HG03469 (cell line): ENCODE data around the gene ARID5A.
"Not testable (repeated sequence)": the region's sequence is repeated elsewhere in the genome, so short reads cannot be mapped to it uniquely, and the experiment has no call there.

Experiments
- ATAC-seq: cut with Tn5 transposase; IDR thresholded peaks from one replicate; pipeline ENCODE4 v1.9.1; 2021; ENCODE audit warnings: mild to moderate bottlenecking, moderate library complexity, moderate number of reproducible peaks; ENCODE audit not compliant: unreplicated experiment

ARID5A gene

DNA sequence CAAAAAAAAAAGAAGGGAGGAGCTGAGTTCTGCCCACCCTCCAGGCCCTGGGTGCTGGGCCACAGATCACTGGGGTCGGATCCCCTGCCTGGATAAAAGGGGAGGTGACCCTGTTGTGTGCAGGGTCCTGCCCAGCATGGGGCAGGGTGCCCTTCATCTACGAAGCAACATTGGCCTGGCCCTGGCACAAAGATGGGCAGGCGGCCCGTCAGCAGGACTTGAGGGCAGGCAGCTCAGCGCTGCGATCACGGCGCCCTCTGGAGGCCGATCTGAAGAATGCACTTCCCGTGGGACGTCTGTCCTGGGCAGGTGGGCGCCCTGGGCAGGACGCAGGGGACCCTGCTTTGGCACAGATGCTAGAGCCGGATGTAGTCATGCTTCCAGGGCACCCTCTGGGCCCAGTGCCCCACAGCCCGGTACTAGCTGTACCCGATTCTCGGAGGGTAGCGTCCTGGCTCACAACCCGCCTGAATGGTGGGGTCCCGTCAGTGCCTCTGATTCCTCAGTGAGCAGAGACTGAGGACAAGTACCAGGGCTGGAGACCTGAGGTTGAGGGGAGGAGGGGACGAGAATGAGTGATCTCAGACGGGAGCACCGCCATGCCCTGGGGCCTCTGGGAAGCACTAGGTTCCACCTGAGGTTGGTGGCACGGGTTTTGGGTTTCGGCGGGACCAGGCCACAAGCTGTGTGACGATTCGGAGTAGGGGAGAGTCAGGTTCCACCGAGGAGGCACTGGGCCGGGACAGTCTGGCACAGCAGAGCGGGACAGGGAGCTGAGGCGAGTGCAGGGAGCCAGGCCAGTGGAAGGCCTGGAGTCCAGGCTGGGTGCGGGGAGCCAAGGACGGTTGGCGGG is 18.0 kb downstream of the ARID5A start:
- no peak for ATAC-seq

DNA sequence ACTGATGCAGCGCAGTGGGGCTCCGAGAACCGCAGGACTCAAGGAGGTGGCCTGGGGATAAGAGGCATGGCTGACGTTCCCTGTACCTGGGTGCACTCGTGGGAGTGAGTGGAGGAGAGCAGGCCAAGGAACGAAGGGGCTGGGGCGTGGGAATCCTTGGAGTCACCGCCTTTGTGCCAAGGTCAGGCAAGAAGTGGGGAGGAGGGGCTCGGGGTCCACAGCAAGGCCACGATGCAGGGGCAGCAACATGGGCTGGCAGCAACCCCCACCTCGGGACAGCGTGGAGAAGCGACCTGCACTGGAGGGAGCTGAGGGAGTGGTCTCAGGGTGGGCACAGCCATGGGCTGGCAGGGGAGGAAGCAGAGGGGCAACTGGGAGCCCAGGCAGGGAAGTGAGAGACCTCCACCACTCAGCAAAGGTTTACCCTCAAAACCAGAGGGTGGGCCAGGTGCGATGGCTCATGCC is 18.6 kb downstream of the ARID5A start:
- no peak for ATAC-seq

DNA sequence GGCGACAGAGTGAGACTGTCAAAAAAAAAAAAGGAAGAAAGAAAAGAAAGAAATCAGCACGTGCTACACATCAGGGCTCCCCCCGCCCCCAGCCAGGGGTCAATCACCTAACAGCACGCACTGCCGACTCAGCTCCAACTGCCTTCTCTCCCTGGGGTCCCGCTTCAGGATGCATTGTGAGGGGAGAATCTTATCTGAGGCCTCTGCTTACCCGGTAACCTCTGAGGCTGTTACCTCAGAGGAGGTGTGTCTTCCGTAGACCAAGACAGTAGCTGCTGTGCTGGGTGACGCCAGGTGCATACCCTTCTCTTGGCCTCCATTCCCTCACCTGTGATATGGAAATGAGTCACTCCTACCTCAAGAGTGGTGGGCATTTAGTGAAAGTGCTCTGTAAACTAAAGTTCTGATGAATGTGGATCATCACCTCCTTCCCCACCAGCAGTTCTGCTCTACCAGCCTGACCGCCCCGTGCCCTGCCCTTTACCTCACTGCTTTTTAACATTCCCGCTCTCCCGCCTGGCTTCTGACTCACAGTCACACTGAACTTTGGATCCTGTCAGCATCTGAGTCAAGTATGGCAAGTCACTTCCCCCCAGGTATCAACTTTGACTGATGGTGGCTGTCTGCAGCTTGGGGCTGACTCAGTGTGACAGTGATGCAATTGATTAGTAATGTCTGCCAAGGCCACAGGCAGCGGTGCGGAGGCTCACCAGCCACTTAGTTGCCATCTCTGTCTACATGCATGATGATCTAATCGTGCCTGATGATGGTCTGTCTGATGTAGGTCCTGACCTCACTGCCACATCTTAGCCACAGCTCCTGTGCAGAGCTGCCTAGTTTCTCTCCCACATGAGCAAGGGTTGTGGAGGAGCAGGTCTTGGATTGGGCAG is 20.1 kb downstream of the ARID5A start:
- no peak for ATAC-seq

DNA sequence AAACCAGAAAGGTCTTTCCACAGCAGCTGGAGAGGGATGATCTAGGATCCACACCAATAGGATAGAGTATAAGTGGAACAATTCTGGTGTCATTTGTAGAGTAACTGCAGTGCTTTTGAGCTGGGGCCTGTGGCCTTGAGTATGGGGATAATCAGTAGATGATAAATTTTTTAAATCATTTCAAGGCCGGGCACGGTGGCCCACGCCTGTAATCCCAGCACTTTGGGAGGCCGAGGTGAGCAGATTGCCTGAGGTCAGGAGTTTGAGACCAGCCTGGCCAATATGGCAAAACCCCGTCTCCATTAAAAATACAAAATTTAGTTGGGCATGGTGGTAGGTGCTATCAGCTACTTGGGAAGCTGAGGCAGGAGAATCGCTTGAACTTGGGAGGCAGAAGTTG is 20.9 kb downstream of the ARID5A start:
- ATAC-seq = not testable (repeated sequence)

DNA sequence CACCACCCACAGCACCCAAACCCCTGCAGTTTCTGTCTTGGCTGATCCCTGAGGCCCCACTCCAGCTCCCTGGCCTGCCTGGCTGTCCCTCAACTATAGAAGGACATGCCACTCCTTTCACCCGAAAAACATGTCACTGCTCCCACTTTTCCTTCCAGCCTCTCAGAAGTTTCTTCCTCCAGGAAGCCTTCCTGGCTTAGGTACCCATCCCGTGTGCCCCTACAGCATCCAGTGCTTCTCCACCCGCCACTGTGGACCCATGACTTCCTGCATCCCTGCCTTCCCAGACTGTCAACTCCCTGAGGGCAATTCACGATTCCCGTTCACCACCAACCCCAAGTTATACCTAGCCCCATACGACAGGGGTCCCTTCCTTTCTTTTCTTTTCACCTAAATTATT is 21.5 kb downstream of the ARID5A start:
- no peak for ATAC-seq

DNA sequence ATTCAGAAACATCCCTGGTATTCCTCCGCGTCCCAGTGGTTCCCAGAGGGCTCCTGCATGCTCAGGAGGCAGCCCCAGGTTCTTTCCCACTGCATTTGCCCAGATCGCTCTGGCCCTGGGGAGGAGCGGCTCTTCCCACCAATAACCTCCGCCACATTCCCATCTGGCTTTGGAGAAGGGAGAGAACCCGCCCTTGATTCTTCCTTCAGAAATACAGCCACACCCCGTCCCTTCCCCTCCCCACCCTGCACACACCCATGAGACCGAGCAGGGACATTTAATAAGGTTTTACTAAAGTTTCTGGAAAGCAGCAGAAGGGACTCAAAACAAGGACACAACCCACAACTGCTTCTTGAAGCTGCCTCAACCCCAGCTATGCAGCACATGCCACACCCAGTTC is 21.9 kb downstream of the ARID5A start:
- no peak for ATAC-seq

DNA sequence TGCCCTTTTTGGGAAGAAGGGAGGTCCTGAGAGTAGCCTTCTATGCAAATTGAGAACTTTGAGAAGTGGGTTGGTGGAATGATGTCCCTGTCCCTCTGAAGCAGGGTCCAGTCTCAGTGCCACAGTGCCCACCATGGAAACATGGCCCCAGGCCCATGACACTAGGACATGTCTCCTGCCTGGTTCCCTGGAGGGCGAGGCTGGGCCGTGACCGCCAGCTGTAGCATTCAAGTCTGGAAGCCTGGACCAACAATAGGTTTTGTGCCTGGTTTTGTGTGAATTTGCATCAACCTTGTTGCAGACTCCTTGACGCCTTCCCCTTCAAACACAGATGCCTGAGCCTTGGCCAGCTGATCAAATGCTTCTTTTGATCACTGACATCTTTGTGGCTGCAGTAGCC is 27.5 kb downstream of the ARID5A start:
- ATAC-seq = no peak

DNA sequence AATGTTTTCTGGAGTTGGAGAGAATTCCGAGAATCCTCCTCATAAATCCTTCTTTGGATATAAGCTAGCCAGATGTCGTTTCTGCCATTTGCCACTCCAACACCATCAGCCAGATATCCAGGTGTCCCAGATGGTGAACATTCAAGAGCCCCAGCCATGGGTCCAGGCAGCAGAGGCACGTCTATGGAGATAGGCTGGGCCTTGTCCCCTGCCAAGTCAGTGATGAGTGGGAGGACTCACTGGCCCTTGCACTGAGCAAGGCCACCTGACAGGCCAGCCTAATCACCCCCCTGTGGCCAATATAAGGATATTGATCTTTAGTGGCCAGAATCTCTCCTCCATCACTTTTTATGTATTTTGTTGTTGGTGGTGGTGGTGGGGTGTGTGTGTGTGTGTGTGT is 28.0 kb downstream of the ARID5A start:
- ATAC-seq = no peak

DNA sequence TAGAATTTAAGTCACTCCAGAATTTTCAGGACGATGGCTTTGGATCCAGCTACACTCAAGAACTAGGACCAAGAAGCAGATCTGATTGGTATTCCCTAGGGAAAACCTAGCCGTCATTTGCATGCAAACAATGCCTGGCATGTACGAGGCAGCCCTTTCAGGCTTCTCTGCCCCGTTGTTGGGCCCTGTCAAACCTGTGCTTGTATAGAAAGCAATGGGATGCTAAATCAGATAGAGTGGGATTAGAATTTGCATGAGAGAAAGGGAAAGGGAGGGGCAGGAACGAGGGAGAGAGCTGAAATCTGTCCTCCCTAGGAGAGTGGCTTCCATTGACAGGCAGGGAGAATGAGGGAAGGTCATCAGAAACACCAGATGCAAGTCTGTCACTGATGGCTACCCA is 28.6 kb downstream of the ARID5A start:
- ATAC-seq = no peak

DNA sequence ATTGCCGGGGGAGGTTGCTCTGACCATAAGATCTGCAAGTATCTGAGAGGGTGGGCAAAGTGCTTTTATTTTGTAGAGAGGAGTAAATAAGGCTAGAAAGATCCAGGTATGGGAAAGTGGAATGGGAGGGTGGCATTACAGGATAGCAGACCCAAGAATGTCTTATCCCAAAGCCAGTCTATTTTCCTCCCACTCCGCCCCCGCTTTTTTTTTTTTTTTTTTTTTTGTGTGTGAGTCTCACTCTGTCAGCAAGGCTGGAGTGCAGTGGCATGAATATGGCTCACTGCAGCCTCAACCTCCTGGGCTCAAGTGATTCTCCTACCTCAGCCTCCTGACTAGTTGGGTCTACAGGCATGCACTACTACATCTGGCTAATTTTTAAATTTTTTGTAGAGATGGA is 31.5 kb downstream of the ARID5A start:
- no peak for ATAC-seq

DNA sequence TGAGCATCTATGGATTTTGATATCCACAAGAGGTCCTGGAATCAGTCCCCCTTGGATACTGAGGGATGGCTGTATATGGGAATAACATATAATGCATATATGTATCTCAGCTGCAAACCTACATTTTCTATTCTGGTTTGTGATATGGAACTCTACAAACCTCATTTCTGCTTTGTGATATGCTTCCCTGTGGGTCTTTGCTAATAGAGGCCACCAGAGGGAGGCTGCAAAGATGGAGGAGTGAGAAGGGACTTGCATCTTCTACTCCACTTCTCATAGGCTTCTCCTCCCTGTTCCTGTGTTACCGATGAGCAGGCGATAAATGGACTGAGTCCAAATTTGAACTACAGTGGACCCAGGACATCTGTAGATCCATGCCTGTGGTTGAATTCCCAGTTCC is 37.8 kb downstream of the ARID5A start:
- no peak for ATAC-seq

DNA sequence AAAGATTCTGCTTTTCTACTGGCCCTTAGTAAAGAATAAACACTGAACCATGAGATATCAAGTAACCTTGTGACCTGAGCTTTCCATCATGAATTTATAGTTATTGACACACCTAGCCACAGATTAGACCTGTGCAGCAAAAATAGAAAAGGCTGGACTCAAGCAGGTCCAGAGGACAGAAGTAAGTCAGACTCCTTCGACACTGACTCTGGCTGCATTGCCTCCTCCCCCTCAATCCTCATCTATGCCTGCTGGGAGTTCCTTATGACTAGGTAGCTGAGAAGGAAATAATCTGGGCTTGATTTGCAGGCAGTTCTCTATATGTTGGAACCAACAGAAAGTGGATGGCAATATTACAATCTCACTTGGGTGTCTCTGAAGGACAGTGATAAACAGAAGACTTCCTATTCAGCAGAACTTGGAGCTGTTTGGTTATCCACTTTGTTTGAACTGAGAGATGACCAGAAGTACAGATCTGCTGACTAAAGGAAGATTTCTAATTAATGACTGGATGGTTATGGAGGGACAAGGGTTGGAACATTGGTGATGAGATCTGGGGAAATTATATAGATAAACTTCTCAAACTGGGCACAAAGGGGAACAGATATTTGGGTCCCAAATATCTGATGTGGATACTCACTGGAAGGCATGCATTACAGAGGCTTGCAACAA is 39.4 kb downstream of the ARID5A start:
- ATAC-seq = no peak

DNA sequence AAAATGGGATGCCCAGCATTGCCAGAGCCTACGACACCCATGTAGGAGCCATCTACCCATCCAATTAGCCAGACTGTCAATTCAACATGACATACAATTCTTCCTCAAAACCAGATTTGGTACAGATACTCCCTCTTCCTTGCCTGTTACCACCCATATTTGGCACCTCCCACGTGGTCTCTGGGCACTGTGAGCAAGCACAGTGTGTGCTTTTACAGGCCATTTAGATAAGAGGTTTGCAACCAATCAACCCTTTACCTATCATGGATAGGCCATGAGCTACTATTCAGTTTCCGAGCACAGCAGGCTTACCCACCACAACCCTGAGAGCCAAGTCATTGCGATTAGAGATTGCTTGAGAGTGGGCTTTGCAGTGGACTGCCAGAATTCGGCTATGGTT is 40.9 kb downstream of the ARID5A start:
- ATAC-seq = no peak

DNA sequence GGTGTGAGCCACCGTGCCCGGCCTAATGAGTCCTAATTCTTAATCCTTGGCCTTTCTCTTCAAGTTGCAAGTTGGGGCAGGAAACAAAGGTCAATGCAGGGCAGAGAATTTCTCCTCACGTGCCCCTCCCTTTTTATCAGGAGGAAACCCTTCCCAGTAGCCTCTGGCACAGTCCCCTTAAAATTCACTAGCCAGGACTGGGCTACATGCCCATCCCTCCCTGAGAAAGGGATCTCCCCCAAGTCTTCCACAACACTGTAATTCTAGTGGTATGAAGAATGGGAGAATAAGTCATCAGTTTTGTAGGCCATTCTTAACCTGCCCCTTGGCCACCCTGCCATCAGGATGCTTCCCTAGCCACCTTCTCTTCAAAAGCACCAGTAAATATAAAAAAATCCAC is 42.2 kb downstream of the ARID5A start:
- ATAC-seq = no peak

DNA sequence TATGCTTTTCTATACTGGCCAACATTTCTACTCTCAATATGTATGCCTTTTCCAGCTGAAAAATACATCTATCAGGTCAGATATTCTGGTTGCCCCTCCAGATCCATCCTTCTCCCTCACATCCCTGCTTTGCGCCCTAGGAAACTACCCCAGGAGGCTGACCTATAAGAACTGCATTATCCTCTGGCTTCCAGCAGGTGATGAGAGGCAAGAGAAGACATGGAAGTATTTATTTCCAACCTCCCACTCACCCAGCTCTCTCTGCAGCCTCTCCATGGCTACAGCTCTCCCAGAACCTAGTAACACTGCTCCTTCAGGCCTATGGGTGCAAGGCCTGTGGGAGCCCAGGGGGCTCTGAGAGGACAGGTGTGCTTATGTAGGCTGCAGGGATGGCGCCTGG is 42.9 kb downstream of the ARID5A start:
- no peak for ATAC-seq

DNA sequence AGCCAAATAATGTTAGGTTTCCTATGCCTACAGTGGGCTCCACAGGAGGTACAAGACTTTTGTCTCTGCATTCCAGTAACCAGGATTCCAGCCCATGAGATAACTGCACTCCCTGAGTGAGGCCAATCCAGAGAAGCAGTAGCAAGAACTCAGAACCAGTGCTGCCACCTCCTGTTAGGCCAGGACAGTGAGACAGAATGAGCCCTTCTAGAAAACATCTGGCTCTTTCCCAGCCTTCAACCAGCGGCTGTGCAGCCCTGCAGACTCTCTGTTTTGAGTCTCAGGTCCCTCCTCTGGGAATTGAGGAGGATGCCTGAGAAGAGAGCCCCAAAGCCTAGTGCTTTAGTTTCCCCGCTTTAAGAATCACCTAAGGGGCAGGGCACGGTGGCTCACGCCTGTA is 44.2 kb downstream of the ARID5A start:
- no peak for ATAC-seq

DNA sequence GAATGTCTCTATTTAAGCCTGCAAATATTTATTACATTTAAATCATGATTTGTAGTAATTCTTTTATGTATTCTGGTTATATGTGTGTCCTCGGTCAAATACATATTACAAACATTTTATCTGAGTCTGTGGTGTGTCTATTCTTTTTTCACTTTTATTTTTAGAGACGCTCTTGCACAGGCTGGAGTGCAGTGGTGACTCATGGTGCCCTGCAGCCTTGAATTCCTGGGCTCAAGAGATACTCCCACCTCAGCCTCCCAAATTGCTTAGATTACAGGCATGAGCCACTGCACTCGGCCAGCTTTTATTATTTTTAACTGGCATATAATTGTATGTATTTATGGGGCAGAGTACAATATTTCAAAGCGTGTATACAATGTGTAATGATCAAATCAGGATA is 47.5 kb downstream of the ARID5A start:
- ATAC-seq = no peak

DNA sequence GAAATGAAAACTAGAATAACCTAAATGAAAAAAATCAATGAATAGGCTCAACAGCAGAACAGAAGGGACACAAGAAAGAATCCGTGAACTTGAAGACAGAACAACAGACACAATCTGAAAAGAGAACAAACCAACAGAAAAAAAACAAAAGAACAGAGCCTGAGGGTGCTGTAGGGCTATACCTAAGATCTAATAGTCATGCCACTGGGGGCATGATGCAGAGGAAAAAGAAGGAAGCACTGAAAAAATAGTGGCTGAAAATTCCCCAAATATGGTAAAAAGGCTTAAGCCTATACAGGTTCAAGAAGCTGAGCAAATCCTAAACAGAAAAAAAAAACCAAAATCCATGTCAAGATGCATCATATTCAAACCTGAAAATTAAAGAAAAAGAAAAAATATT is 51.3 kb downstream of the ARID5A start:
- no peak for ATAC-seq

DNA sequence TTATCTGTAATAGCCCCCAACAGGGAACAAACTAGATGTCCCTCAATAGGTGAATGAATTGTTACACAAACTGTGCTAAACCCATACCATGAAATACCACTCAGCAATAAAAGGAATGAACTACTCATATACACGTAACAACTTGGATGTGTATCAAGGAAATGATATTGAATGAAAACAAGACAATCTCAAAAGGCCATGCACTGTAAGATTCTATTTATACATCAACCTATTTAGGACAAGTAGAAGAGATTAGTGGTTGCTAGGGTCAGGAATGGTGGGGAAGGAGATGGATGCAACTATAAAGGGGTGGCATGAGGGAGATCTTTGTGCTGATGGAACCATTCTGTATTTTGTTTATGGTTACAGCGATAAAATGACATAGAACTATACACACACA is 54.5 kb downstream of the ARID5A start:
- ATAC-seq = no peak

DNA sequence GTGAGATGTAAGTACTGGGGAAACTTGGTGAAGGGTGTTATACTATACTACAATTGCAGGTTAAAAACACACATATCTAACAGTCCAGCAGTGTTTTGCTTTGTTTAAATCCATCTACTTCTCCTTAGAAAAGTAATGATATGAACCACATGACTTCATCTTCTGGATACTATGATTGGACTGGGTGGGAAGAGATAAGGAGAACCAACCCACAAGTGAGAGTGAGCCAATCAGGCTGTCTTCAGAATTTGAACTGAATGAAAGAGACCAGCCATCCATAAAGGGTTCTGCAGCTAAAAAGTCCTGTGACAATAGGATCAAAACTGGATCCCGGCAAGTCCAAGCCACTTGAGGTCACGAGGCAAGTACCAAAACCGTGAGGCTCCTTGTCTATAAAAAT is 54.9 kb downstream of the ARID5A start:
- ATAC-seq = no peak

DNA sequence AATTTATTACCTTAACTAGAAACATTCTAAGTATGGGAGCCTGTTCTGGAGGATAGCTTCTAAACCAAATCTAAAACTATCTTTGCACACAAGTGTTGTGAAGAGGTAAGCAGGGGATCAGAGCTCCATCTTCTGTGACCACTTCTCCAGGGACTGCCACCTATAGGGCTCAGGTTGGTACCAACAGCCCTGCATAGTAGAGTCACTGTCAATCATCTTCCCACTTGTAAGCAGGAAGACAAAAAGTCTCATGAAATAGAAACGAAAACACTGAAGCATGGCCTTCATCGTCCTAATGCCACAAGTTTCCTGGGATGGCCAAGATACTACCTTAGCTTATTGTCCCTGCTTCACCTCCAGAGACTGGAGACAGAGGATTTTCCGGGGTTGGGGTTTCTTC is 57.7 kb downstream of the ARID5A start:
- ATAC-seq = no peak
